ENCODE results near the gene SPCS3.

GRCh38 chr4:176320976-176321361, 1.2 kb downstream of the SPCS3 start:
- TF ChIP-seq SUZ12 (IDR thresholded peaks at IDR 0.05; ENCODE audit: extremely low read depth, insufficient read depth, insufficient read length) (no peak), YY1 (IDR thresholded peaks at IDR 0.05; ENCODE audit: insufficient read depth, insufficient read length) (no peak), ZNF274 (IDR thresholded peaks at IDR 0.05; ENCODE audit: low read depth, low read length) (no peak)

All from NT2/D1 (cell line).